ENCODE results near the gene DDAH1. TPM values are rescaled to one million over a fixed set of nuclear protein-coding genes. Genes with fewer than 3 reads are reported as not detected.

Gene DDAH1
- total and polyA plus RNA-seq, 2 experiments from 2014 or later = 29.4 to 41.7 TPM

- TF ChIP-seq ZNF462 (CRISPR knock-in tag; IDR thresholded peaks at IDR 0.05) = no peak
Measured at GRCh38 chr1:85376356-85376755, 88.6 kb downstream of the DDAH1 start (continued).

GRCh38 chr1:85375493-85375892, 89.5 kb downstream of the DDAH1 start:
- no peaks in the 10 kb centered on the region for H3K27me3 ChIP-seq (ENCODE audit: insufficient read depth)
- no peaks in the 10 kb centered on the region for H4K20me1 ChIP-seq (replicated peaks; ENCODE audit: insufficient read depth)
- Mint-ChIP-seq H3K27me3 (ENCODE audit: insufficient read depth, low read depth, poor library complexity) (no peaks in the 10 kb centered on the region), H3K4me1 (peaks cover 20% of the 10 kb centered on the region), H3K9me3 (no peaks in the 10 kb centered on the region), H3K4me3 (no peak overlapping the region), H3K27ac (no peak overlapping the region), H3K36me3 (ENCODE audit: low read depth) (no peaks in the 10 kb centered on the region)
- no peak overlapping the region for H3K4me3 ChIP-seq
- H3K36me3 ChIP-seq (ENCODE audit: insufficient read depth) = no peaks in the 10 kb centered on the region
- H3K9me2 ChIP-seq (ENCODE audit: insufficient read depth) = no peaks in the 10 kb centered on the region
- H3K79me2 ChIP-seq (replicated peaks; ENCODE audit: insufficient read depth) = peaks cover 6% of the 10 kb centered on the region; the same call in 1 of the 2 replicates
- no peak for DNase-seq (ENCODE audit: low spot score)
- H3K4me2 ChIP-seq = no peak overlapping the region
- H3F3A ChIP-seq (replicated peaks; ENCODE audit: low read depth) = no peaks in the 10 kb centered on the region
- no peak for ATAC-seq
- no peak overlapping the region for H2AFZ ChIP-seq
- no peak overlapping the region for H3K27ac ChIP-seq (ENCODE audit: low read depth)
- H3K4me1 ChIP-seq (ENCODE audit: insufficient read depth) = peaks cover 8% of the 10 kb centered on the region; the same call in 1 of the 2 replicates
- TF ChIP-seq STAT1 (IDR thresholded peaks at IDR 0.05; ENCODE audit: unreplicated experiment) (no peak), ZNF462 (CRISPR knock-in tag; IDR thresholded peaks at IDR 0.05) (no peak), CREB1 (CRISPR knock-in tag; IDR thresholded peaks at IDR 0.05; ENCODE audit: low read depth) (no peak), CTCF (conservative IDR thresholded peaks at IDR 0.05; ENCODE audit: low read depth in 2 of 2) (no peak), EZH2 (IDR thresholded peaks at IDR 0.05; ENCODE audit: low read depth, unreplicated experiment) (no peak), JUNB (IDR thresholded peaks at IDR 0.05; ENCODE audit: unreplicated experiment) (no peak), ZNF331 (CRISPR knock-in tag; IDR thresholded peaks at IDR 0.05; ENCODE audit: low read depth) (no peak), EZH2phosphoT487 (IDR thresholded peaks at IDR 0.05; ENCODE audit: unreplicated experiment) (no peak)

Data from GM23338 (cell line).